Stimulated activated memory B cell treated with anti-CD40 and anti-IgM and Interleukin-4, amounts not matched to agents 10 μg/mL and 1 μg/mL and 100 μg/mL, for 72 hours (primary cell): ENCODE data around the gene RBFOX2.
A peak's percentile ranks its signal among the peaks of the same experiment; 100 is the strongest.
"Not testable (repeated sequence)": the region's sequence is repeated elsewhere in the genome, so short reads cannot be mapped to it uniquely, and the experiment has no call there.

Source experiments
- ATAC-seq: fragments of 150-1000 bp; cut with Tn5 transposase; 2 replicates; pipeline ENCODE4 v1.10.0; 2021
- H3K27ac Mint-ChIP-seq: one replicate; pipeline ENCODE4 v1.8.0; 2022; ENCODE audit warnings: mild to moderate bottlenecking, mixed read lengths
- H3K27me3 Mint-ChIP-seq: one replicate; pipeline ENCODE4 v1.8.0; 2022; ENCODE audit warnings: mixed read lengths
- H3K36me3 Mint-ChIP-seq: one replicate; pipeline ENCODE4 v1.8.0; 2022; ENCODE audit warnings: mixed read lengths
- H3K4me1 Mint-ChIP-seq: one replicate; pipeline ENCODE4 v1.8.0; 2022; ENCODE audit warnings: mixed read lengths
- H3K4me3 Mint-ChIP-seq: one replicate; pipeline ENCODE4 v1.8.0; 2022; ENCODE audit warnings: mild to moderate bottlenecking, moderate library complexity, mixed read lengths
- H3K9me3 Mint-ChIP-seq: one replicate; pipeline ENCODE4 v1.8.0; 2022; ENCODE audit warnings: mixed read lengths

RBFOX2 gene

GRCh38 chr22:36028646-36029405 is at the start of gene RBFOX2:
Gene RBFOX2, minus strand, starts transcription at chr22:36028824. Its CDS starts 399 bp downstream, at chr22:36028425.
- Mint-ChIP-seq H3K27ac (no peak within 1 kb of the TSS), H3K27me3 (peaks cover 91% of the 10 kb centered on the region), H3K36me3 (no peaks in the 10 kb centered on the region), H3K4me3 (peak within 1 kb of the TSS; percentile 79), H3K9me3 (no peaks in the 10 kb centered on the region), H3K4me1 (peaks cover 13% of the 10 kb centered on the region)
- peak; percentile 72 for ATAC-seq

GRCh38 chr22:36077271-36077670 is 48.6 kb upstream of the RBFOX2 start:
- Mint-ChIP-seq H3K27me3 (peaks cover under 1% of the 10 kb centered on the region), H3K9me3 (no peaks in the 10 kb centered on the region), H3K36me3 (no peaks in the 10 kb centered on the region), H3K4me1 (no peaks in the 10 kb centered on the region), H3K4me3 (no peak overlapping the region), H3K27ac (no peak overlapping the region)
- no peak for ATAC-seq

- no peak overlapping the region for H3K4me3 Mint-ChIP-seq
- H3K4me1 Mint-ChIP-seq: no peaks in the 10 kb centered on the region
- H3K27ac Mint-ChIP-seq: no peak overlapping the region
- no peaks in the 10 kb centered on the region for H3K9me3 Mint-ChIP-seq
- no peaks in the 10 kb centered on the region for H3K36me3 Mint-ChIP-seq
- ATAC-seq: no peak
- H3K27me3 Mint-ChIP-seq: no peaks in the 10 kb centered on the region
Observed at GRCh38 chr22:36075724-36076123, 47.1 kb upstream of the RBFOX2 start.

- Mint-ChIP-seq H3K4me3 (no peak overlapping the region), H3K36me3 (no peaks in the 10 kb centered on the region), H3K9me3 (no peaks in the 10 kb centered on the region), H3K27me3 (no peaks in the 10 kb centered on the region), H3K27ac (no peak overlapping the region), H3K4me1 (no peaks in the 10 kb centered on the region)
- no peak for ATAC-seq
Observed at GRCh38 chr22:36075230-36075629, 46.6 kb upstream of the RBFOX2 start.

- no peak for ATAC-seq
- no peaks in the 10 kb centered on the region for H3K36me3 Mint-ChIP-seq
- no peaks in the 10 kb centered on the region for H3K27me3 Mint-ChIP-seq
- no peak overlapping the region for H3K27ac Mint-ChIP-seq
- H3K4me1 Mint-ChIP-seq: no peaks in the 10 kb centered on the region
- no peak overlapping the region for H3K4me3 Mint-ChIP-seq
- no peaks in the 10 kb centered on the region for H3K9me3 Mint-ChIP-seq
Observed at GRCh38 chr22:36073476-36073875, 44.9 kb upstream of the RBFOX2 start.

- H3K36me3 Mint-ChIP-seq, H3K27me3 Mint-ChIP-seq, ATAC-seq, H3K27ac Mint-ChIP-seq, H3K9me3 Mint-ChIP-seq, H3K4me3 Mint-ChIP-seq, H3K4me1 Mint-ChIP-seq: not testable (repeated sequence)
Observed at GRCh38 chr22:36070645-36071044, 42.0 kb upstream of the RBFOX2 start.

GRCh38 chr22:36069368-36069767 is 40.7 kb upstream of the RBFOX2 start:
- Mint-ChIP-seq H3K36me3 (no peaks in the 10 kb centered on the region), H3K9me3 (no peaks in the 10 kb centered on the region), H3K4me1 (peaks cover 13% of the 10 kb centered on the region), H3K27ac (no peak overlapping the region), H3K4me3 (no peak overlapping the region), H3K27me3 (peaks cover 22% of the 10 kb centered on the region)
- no peak for ATAC-seq

GRCh38 chr22:36068776-36069344 is 40.2 kb upstream of the RBFOX2 start:
- no peak for ATAC-seq
- H3K4me3 Mint-ChIP-seq: no peak overlapping the region

GRCh38 chr22:36067235-36067558 is 38.6 kb upstream of the RBFOX2 start:
- H3K27me3 Mint-ChIP-seq: peaks cover 43% of the 10 kb centered on the region
- ATAC-seq: no peak
- H3K36me3 Mint-ChIP-seq: no peaks in the 10 kb centered on the region
- H3K27ac Mint-ChIP-seq: no peak overlapping the region
- no peaks in the 10 kb centered on the region for H3K9me3 Mint-ChIP-seq
- no peak overlapping the region for H3K4me3 Mint-ChIP-seq
- H3K4me1 Mint-ChIP-seq: peaks cover 13% of the 10 kb centered on the region

More at GRCh38 chr22:36068776-36069344, 40.2 kb upstream of the RBFOX2 start:
- Mint-ChIP-seq H3K27ac (no peak overlapping the region), H3K36me3 (no peaks in the 10 kb centered on the region), H3K4me1 (peaks cover 13% of the 10 kb centered on the region), H3K27me3 (peaks cover 27% of the 10 kb centered on the region), H3K9me3 (no peaks in the 10 kb centered on the region)

- Mint-ChIP-seq H3K4me1 (peaks cover 13% of the 10 kb centered on the region), H3K36me3 (no peaks in the 10 kb centered on the region), H3K27me3 (peaks cover 44% of the 10 kb centered on the region), H3K4me3 (peak overlapping the region; percentile 70), H3K27ac (no peak overlapping the region), H3K9me3 (no peaks in the 10 kb centered on the region)
- peak; percentile 50 for ATAC-seq
Observed at GRCh38 chr22:36065775-36066544, 37.3 kb upstream of the RBFOX2 start.

- Mint-ChIP-seq H3K27me3 (peaks cover 44% of the 10 kb centered on the region), H3K27ac (no peak overlapping the region), H3K9me3 (no peaks in the 10 kb centered on the region), H3K4me3 (peak overlapping the region; percentile 70), H3K4me1 (peaks cover 13% of the 10 kb centered on the region), H3K36me3 (no peaks in the 10 kb centered on the region)
- no peak for ATAC-seq
Observed at GRCh38 chr22:36065462-36065774, 36.8 kb upstream of the RBFOX2 start.

- H3K36me3 Mint-ChIP-seq: no peaks in the 10 kb centered on the region
- peaks cover 44% of the 10 kb centered on the region for H3K27me3 Mint-ChIP-seq
- H3K4me3 Mint-ChIP-seq: no peak overlapping the region
- peaks cover 13% of the 10 kb centered on the region for H3K4me1 Mint-ChIP-seq
- H3K27ac Mint-ChIP-seq: no peak overlapping the region
- ATAC-seq: no peak
- no peaks in the 10 kb centered on the region for H3K9me3 Mint-ChIP-seq
Observed at GRCh38 chr22:36064358-36064757, 35.7 kb upstream of the RBFOX2 start.

- H3K27ac Mint-ChIP-seq: no peak overlapping the region
- no peak overlapping the region for H3K4me3 Mint-ChIP-seq
Observed at GRCh38 chr22:36056980-36057379, 28.4 kb upstream of the RBFOX2 start.

GRCh38 chr22:36055376-36056295 is 27.0 kb upstream of the RBFOX2 start:
- Mint-ChIP-seq H3K36me3 (no peaks in the 10 kb centered on the region), H3K9me3 (peaks cover 3% of the 10 kb centered on the region), H3K27ac (no peak overlapping the region), H3K27me3 (peaks cover 53% of the 10 kb centered on the region), H3K4me3 (no peak overlapping the region), H3K4me1 (no peaks in the 10 kb centered on the region)
- ATAC-seq: no peak

More at GRCh38 chr22:36056980-36057379, 28.4 kb upstream of the RBFOX2 start:
- Mint-ChIP-seq H3K4me1 (no peaks in the 10 kb centered on the region), H3K9me3 (peaks cover 3% of the 10 kb centered on the region), H3K36me3 (no peaks in the 10 kb centered on the region), H3K27me3 (peaks cover 53% of the 10 kb centered on the region)
- no peak for ATAC-seq

- ATAC-seq, H3K9me3 Mint-ChIP-seq, H3K36me3 Mint-ChIP-seq, H3K27ac Mint-ChIP-seq, H3K4me3 Mint-ChIP-seq, H3K4me1 Mint-ChIP-seq: not testable (repeated sequence)
- H3K27me3 Mint-ChIP-seq: peaks cover 53% of the 10 kb centered on the region
Observed at GRCh38 chr22:36054446-36054845, 25.8 kb upstream of the RBFOX2 start.
